Measurements from ENCODE around the gene MAML3.

Gene MAML3

DNA sequence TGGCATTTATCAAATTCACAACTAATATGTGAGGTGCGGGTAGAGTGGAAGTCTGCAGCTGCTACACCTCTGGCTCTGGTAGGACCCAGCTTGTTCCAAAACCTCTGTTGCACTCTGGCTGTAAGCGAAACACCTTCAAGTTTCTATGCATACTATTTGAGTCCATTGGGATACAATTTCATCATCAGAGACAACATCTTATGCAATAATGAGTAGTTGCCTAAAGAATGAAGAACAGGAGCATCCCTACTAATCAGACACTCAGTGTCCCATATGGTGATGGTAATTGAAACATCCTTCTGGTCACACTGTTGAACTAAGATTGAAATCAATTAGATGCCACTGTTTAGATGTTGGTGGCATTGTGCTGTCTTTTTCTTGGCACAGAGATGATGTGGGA, 309.9 kb downstream of the MAML3 start:
- no peak for ATAC-seq
- no peak for DNase-seq
- Mint-ChIP-seq H3K9me3 (no peaks in the 10 kb centered on the region), H3K4me3 (no peak overlapping the region), H3K36me3 (ENCODE audit: low read depth) (no peaks in the 10 kb centered on the region), H3K27me3 (peaks cover 2% of the 10 kb centered on the region), H3K27ac (no peak overlapping the region), H3K4me1 (no peaks in the 10 kb centered on the region)

DNA sequence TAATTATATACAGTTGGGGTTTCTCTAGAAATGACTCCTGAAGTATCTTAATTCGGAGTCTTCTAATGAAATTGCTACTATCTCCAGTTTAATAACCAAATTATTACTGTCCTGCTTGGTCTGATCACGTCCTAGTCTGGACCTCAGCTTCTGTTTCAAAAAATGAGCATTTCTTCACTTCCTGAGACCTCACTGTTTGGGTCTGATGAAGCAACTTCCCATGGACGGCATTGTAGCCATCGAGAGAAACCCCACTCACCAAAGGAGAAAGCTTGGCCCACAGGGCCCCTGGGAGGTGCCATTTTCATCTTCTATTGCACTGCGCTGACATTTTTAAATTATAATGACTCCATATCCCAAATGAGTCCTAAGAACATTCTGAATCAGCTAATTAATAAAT, 310.3 kb downstream of the MAML3 start:
- Mint-ChIP-seq H3K27me3 (peaks cover 2% of the 10 kb centered on the region), H3K4me1 (no peaks in the 10 kb centered on the region), H3K4me3 (no peak overlapping the region), H3K27ac (no peak overlapping the region), H3K36me3 (ENCODE audit: low read depth) (no peaks in the 10 kb centered on the region), H3K9me3 (no peaks in the 10 kb centered on the region)
- no peak for ATAC-seq
- DNase-seq, result no peak

DNA sequence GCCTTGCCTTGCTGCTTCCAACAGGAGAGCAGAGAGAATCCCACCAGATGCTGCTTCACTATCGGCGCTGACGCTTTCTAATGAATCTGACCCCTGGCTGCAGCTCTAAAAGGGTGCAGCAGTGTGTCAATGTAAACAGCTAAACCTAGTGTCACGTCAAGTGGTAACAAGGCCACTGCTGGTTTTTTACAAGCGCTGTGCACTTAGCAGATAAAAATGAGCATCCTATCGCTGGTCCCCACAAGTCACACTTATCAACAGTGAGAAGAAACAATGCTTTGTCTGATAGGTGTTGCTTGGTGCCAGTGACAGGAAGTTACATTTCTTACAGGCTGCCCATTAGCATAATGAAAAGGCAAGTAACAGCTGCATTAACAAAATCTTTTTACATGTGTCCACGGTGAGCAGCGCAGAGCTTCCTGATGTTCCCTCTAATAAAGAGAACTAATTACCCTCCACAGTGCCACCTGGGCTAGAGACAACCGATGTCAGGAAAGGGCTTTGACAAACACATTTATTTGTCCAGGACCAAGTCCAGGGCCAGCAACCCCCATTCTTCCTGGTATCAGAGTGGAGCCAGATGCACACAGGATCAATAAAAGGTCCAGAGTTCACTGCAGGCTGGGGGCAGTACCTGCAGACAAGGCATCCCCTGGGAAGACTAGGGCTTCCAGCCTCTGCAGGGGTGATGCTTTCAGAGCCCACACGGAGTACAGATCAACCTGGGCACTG, 312.4 kb downstream of the MAML3 start:
- Mint-ChIP-seq H3K4me1 (no peaks in the 10 kb centered on the region), H3K9me3 (no peaks in the 10 kb centered on the region), H3K4me3 (no peak overlapping the region), H3K36me3 (ENCODE audit: low read depth) (no peaks in the 10 kb centered on the region), H3K27ac (no peak overlapping the region), H3K27me3 (peaks cover 2% of the 10 kb centered on the region)
- ATAC-seq, result no peak
- DNase-seq, result no peak

DNA sequence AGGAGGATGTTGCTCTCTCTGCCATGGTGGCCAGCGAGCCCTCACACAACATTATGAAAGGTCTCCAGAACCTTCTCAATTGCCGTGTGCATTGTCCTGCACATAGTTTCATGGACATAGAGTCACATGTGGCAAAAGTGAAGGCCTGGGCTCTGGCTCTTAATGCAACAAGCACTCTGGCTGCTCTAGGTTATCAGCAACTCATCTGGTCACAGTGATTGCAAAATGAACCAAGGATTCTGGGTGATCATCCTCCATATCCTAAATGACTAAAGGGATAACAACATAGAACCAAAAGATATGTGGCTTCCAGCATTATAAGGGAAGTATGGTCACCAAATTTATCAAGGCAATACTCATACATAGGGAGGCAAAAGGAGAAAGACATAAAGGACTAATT, 313.2 kb downstream of the MAML3 start:
- no peak for ATAC-seq
- H3K27me3 Mint-ChIP-seq, result peaks cover 2% of the 10 kb centered on the region
- H3K9me3 Mint-ChIP-seq, result no peaks in the 10 kb centered on the region
- no peaks in the 10 kb centered on the region for H3K4me1 Mint-ChIP-seq
- no peaks in the 10 kb centered on the region for H3K36me3 Mint-ChIP-seq (ENCODE audit: low read depth)
- H3K27ac Mint-ChIP-seq, result no peak overlapping the region
- no peak overlapping the region for H3K4me3 Mint-ChIP-seq
- no peak for DNase-seq

DNA sequence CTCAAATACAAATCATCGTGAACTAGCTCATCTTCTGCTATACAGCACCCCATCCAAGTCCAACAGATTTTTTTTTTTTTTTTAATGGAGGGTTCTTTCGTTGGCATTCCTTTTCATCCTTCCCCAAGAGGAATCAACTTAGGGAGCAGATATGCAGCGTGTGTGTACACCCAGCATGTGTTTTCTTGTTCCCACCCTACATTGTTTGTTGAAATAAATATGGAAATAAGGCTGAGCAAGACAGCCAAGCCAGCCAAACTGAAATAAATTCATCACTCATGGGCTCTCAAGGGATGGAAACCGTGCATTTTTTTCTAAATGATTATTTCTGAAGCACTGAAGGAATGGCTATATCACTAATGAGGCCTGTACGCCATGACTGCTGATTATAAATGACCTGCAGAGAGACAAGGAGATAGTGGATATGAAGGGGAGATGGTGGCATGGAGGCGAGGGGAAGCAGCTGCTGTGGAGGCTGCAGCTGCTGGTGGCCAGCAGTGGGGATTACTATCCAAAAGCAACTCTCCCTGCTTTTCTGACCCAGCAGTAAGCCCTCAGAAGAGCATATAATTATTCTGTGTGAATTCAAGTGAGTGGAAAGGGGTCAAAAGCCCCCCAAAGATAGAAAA, 314.5 kb downstream of the MAML3 start:
- ATAC-seq (no peak), DNase-seq (no peak)
- H3K4me3 Mint-ChIP-seq, result no peak overlapping the region
- H3K4me1 Mint-ChIP-seq, result no peaks in the 10 kb centered on the region
- no peak overlapping the region for H3K27ac Mint-ChIP-seq
- no peaks in the 10 kb centered on the region for H3K9me3 Mint-ChIP-seq
- H3K36me3 Mint-ChIP-seq (ENCODE audit: low read depth), result no peaks in the 10 kb centered on the region
- no peaks in the 10 kb centered on the region for H3K27me3 Mint-ChIP-seq

DNA sequence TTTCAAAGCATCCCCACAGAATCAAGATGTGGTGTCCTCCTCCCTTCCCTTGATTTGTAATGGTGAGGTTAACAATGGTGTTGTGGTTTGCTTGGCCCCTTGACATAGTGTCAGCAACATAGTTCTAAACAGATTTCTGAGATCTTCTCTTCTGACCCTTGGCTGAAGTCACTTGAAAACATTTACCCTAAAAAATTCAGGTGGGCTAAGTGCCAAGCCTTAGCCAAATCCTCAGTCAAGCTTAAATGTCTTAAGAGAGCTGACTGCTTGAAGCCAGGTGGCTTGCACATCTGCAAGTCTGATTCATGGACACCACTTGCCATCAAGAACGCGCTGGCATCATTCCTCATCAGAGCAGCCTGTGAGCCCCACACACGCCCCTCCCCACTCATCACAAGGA, 315.2 kb downstream of the MAML3 start:
- no peak for DNase-seq
- no peaks in the 10 kb centered on the region for H3K9me3 Mint-ChIP-seq
- no peak overlapping the region for H3K27ac Mint-ChIP-seq
- no peaks in the 10 kb centered on the region for H3K27me3 Mint-ChIP-seq
- ATAC-seq, result no peak
- no peak overlapping the region for H3K4me3 Mint-ChIP-seq
- H3K36me3 Mint-ChIP-seq (ENCODE audit: low read depth), result no peaks in the 10 kb centered on the region
- no peaks in the 10 kb centered on the region for H3K4me1 Mint-ChIP-seq

DNA sequence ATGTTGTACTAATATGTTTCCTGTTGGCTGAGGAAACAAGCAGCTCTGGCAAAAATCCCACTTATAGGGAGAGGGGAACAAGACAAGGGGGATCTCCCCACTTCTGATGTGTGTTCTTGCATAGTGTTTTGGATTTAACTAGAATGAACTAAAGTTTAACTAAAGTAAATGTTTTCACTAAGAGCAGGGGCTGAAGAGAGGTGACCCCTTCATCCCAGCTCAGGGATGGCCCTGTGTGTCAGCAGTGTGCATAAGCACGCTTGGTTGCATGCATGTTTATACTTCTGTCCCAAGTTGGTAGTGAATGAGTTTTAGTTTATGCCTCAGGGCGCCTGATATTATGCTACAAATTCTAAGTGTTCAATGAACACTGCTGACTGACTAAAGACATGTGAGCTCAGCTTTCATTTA, 319.0 kb downstream of the MAML3 start:
- H3K4me1 Mint-ChIP-seq, result no peaks in the 10 kb centered on the region
- no peaks in the 10 kb centered on the region for H3K36me3 Mint-ChIP-seq (ENCODE audit: low read depth)
- no peak for DNase-seq
- no peak overlapping the region for H3K4me3 Mint-ChIP-seq
- no peaks in the 10 kb centered on the region for H3K9me3 Mint-ChIP-seq
- H3K27ac Mint-ChIP-seq, result no peak overlapping the region
- H3K27me3 Mint-ChIP-seq, result no peaks in the 10 kb centered on the region
- no peak for ATAC-seq

DNA sequence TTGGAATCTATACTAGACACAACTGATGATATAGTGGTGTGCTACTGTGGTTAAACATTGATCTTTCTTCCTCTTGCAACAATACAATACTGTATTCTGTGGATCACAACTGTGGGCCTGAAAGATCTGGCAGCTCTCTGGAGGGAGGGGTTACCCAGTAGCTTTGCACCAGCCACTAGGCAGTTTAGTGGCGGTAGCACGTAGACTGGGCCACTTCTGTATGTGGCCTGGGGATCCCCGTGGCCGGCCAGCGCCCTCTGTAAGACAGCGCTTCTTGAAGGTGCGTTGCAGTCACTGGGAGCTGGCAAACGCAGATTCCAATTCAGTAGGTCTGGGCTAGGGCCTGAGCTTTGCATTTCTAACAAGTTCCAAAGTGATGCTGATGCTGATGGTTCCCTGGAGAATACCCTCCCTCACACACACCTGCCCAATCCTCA, 319.7 kb downstream of the MAML3 start:
- no peak overlapping the region for H3K27ac Mint-ChIP-seq
- H3K4me1 Mint-ChIP-seq, result no peaks in the 10 kb centered on the region
- ATAC-seq (no peak), DNase-seq (no peak)
- H3K27me3 Mint-ChIP-seq, result no peaks in the 10 kb centered on the region
- H3K9me3 Mint-ChIP-seq, result no peaks in the 10 kb centered on the region
- H3K4me3 Mint-ChIP-seq, result no peak overlapping the region
- no peaks in the 10 kb centered on the region for H3K36me3 Mint-ChIP-seq (ENCODE audit: low read depth)

DNA sequence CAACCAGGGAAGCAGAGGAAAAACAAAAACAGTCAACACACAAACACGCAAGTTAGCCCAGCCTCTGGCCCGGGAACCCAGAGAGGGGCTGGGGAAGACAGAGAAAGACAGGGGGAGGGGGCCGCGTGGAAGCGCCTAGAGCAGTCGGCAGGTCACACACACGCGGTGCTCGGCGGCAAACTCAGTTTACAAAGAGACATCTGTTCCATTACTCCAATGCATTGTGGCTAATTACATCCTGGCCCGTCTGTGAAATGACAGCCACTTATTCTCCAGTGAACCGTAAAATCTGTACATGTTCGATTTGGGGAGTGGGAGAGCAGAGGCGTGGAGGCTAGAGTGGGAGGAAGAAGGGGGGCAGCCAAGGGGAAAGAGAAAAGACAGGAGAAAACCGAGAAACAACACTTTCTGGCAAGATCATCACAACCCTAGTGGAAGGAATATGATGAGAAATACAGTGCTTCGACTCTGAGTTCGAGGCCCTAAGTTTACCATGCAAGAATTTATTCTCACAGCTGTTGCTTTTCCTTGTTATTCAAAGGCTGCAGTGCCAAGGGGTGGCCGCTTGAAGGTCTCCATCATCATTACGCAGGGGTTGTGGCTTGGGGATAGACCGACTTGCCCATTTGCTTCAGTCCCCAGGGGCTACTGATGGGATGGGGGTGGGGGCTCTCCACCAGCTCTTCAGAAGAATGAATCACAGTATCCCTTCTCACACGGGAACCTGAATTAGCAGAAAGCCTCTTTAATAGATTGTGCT, 320.7 kb downstream of the MAML3 start:
- Mint-ChIP-seq H3K4me3 (no peak overlapping the region), H3K36me3 (ENCODE audit: low read depth) (no peaks in the 10 kb centered on the region), H3K9me3 (no peaks in the 10 kb centered on the region), H3K27me3 (no peaks in the 10 kb centered on the region), H3K4me1 (no peaks in the 10 kb centered on the region), H3K27ac (no peak overlapping the region)
- DNase-seq, result no peak
- no peak for ATAC-seq

DNA sequence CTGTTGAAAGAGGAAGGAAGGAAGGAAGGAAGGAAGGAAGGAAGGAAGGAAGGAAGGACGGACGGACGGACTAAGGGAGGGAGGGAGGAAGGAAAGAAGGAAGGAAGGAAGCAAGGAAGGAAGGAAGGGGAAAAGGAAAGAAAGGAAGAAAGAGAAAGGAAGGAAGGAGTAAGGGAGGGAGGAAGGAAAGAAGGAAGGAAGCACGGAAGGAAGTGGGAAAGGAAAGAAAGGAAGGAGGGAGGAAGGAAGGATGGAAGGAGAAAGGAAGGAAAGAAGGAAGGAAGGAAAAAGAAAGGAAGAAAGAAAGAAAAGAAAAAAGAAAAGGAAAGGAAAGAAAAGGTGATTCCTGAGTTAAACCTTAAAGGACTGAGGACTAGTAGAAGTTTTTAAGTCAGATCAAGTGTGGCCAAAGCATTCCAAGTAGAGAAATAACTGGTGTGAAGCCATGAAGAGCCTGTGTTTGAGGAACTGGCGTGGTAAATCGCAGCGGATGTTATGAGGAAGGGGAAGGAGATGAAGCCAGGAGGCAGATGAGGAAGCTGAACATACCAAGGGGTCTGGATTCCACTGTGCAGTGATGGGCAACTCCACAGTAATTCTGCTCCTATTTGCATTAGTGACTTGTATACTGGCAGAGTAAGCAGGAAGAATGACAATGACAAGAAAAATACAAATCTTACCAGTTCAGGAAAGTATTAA, 324.9 kb downstream of the MAML3 start:
- Mint-ChIP-seq H3K27ac (no peak overlapping the region), H3K4me3 (no peak overlapping the region), H3K4me1 (no peaks in the 10 kb centered on the region), H3K36me3 (ENCODE audit: low read depth) (no peaks in the 10 kb centered on the region), H3K27me3 (no peaks in the 10 kb centered on the region), H3K9me3 (no peaks in the 10 kb centered on the region)
- DNase-seq (no peak), ATAC-seq (no peak)

DNA sequence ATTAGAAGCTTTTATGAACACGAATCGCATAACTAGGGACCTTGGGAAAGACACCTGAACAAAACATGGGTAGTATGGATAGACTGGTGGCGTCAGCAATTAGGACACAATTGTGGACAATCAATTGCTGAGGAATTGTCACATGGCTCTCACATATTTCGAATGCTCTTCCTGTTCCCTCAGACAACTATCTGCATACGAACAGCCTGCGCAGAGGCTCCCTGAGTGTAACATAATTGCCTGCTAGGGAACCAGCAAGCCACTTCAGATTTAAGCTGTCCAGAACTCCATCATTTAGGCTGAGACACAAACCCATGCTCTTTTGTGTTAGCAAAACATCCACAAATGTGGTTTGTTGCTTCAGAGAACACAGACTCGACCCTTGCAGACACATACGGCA, 327.6 kb downstream of the MAML3 start:
- DNase-seq (no peak), ATAC-seq (no peak)
- Mint-ChIP-seq H3K4me1 (no peaks in the 10 kb centered on the region), H3K4me3 (no peak overlapping the region), H3K27ac (no peak overlapping the region), H3K9me3 (no peaks in the 10 kb centered on the region), H3K36me3 (ENCODE audit: low read depth) (no peaks in the 10 kb centered on the region), H3K27me3 (no peaks in the 10 kb centered on the region)

DNA sequence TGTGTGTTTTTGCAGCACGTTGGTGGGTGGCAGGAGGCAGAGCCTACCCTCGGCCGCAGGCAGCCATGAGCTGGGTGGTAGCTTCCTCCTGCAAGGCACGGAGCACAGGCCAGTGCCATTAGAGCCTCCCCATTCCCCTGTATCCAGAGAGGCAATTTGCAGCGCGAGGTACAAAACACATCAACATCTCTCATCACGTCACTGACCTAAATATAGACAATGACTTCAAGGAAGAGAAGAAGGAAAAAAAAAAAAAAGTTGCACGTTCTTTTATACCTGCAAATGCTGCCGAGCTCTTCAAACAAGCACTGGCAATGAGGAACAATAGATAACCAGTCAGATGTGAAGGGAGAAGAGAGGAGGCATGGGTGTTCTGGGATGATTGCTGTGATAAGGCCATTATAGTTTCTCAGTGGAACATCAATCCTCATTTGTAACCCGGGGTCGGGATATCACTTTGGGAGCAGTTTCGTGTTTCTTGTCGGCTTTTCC, 328.4 kb downstream of the MAML3 start:
- H3K27ac Mint-ChIP-seq, result no peak overlapping the region
- H3K4me1 Mint-ChIP-seq, result no peaks in the 10 kb centered on the region
- no peaks in the 10 kb centered on the region for H3K36me3 Mint-ChIP-seq (ENCODE audit: low read depth)
- H3K9me3 Mint-ChIP-seq, result no peaks in the 10 kb centered on the region
- no peak overlapping the region for H3K4me3 Mint-ChIP-seq
- DNase-seq, result no peak
- no peaks in the 10 kb centered on the region for H3K27me3 Mint-ChIP-seq
- ATAC-seq, result no peak

DNA sequence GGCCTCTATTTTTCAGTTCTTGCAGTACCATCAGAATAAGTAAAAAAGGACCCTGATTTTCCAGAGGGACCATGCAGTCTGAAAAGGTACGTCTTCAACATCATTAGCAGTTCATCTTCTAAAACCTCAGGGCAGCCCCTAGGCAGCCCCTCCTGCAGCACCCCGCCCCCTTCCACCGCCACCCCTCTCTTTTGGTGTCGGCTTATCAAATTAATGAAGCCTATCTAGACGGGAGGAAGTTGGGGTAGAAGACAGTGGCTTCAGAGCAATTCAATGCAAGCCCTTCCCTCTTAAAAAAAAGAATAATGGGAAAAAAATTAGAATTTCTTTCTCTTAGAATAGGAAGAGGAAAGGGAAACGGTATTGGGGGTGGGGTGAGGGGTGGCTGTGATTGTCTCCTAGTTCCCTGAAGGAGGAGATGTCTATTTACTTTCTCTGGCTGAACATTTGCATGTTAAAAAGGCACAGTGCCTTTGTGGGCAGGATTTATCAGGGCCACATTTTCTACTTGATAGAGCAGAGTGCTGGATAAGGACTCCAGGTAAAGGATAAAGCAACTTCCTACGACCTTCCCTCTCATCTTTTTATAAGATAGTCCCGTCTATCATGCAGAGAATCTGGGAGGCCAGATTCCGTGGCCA, 329.0 kb downstream of the MAML3 start:
- Mint-ChIP-seq H3K36me3 (ENCODE audit: low read depth) (no peaks in the 10 kb centered on the region), H3K27ac (no peak overlapping the region), H3K9me3 (no peaks in the 10 kb centered on the region), H3K4me1 (no peaks in the 10 kb centered on the region), H3K27me3 (no peaks in the 10 kb centered on the region), H3K4me3 (no peak overlapping the region)
- no peak for ATAC-seq
- no peak for DNase-seq

DNA sequence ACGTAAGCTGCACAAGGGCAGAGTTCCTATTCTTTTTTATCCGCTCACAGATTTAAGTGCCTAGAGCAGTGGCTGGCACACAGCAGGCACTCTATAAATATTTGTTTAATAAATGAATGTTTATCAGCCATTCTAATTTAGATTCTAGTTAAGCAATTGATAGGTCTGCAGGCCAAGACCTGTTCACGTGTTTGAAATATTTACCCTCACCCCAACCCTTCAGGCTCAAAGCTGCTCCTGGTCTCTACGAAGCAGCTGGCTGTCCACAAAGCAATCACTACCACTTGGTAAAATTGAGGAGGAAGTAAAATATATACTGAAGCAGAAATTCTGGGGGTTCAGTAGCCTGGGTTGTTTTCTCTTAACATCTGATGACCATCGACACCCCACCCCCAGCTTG, 330.2 kb downstream of the MAML3 start:
- H3K4me3 Mint-ChIP-seq, result no peak overlapping the region
- H3K27me3 Mint-ChIP-seq, result no peaks in the 10 kb centered on the region
- H3K36me3 Mint-ChIP-seq (ENCODE audit: low read depth), result no peaks in the 10 kb centered on the region
- DNase-seq, result no peak
- H3K27ac Mint-ChIP-seq, result no peak overlapping the region
- H3K4me1 Mint-ChIP-seq, result no peaks in the 10 kb centered on the region
- ATAC-seq, result no peak
- H3K9me3 Mint-ChIP-seq, result no peaks in the 10 kb centered on the region
